Tibial nerve (tissue), 3 donors: ENCODE results near the gene ZNF879.

ENCODE experiments used
- CTCF ChIP-seq, 5 experiments: fragments of 200-600 bp in 3 of 5; fragments of 450-650 bp in 2 of 5; sonication (generic) in 3 of 5; IDR thresholded peaks; one replicate each; pipeline ENCODE4 v1.5.1; 2016 to 2019; ENCODE audit warnings: antibody characterized with exemption in 5 of 5, mild to moderate bottlenecking in 3 of 5, moderate library complexity in 2 of 5
- POLR2A ChIP-seq, 2 donors: fragments of 450-650 bp; IDR thresholded peaks; one replicate each; pipeline ENCODE4 v1.6.1; 2017; ENCODE audit warnings: antibody characterized with exemption in 2 of 2, mild to moderate bottlenecking in 2 of 2, moderate library complexity in 2 of 2

GRCh38 chr5:178982941-178983340 is 40.7 kb upstream of the ZNF879 start:
- TF ChIP-seq CTCF (IDR thresholded peaks at IDR 0.05) (no peak), POLR2A (IDR thresholded peaks at IDR 0.05) (no peak)
